ENCODE results near the gene CCL16.

DNA sequence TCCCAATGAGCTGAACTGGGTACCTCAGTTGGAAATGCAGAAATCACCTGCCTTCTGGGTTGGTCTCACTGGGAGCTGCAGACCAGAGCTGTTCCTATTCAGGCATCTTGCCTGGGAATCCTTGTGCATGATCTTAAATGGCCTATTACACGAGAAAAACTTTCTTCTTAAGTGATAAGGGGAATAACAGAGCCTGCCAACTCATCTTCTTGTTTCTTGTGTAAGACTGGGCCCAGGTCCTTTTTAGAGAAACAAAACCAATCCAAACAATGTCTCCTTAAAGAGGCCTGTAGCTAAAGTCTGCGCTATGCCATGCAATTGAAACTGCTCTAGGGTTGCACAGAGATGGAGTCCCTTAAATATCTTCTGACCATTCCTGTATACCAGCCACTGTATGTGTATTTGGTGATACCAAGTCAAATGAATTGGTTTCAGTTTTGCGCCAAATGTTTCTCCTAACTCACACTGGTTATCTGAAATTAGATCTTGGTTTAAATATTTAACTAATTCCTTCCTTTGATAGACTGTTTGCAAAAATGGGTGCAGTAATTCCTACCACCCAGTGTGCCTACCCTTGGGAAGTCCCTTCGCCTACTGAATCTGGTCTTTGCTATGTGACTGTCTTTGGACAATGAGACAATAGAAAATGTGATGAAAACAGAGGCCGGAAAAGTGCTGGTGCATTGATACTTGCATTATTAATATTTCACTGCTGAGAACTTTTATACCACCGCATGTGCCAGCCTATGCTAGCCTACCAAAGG lies 43.0 kb upstream of the CCL16 start:
- no peak for TF ChIP-seq CTCF (conservative IDR thresholded peaks at IDR 0.05; ENCODE audit: low read depth in 2 of 2)
- TF ChIP-seq EZH2phosphoT487 (IDR thresholded peaks at IDR 0.05; ENCODE audit: unreplicated experiment): no peak
- TF ChIP-seq POLR2AphosphoS5 (IDR thresholded peaks at IDR 0.05; ENCODE audit: low read depth): no peak
- TF ChIP-seq JUNB (IDR thresholded peaks at IDR 0.05; ENCODE audit: unreplicated experiment): no peak
- TF ChIP-seq EZH2 (IDR thresholded peaks at IDR 0.05; ENCODE audit: low read depth, unreplicated experiment): no peak
- no peak for TF ChIP-seq CREB1 (CRISPR knock-in tag; IDR thresholded peaks at IDR 0.05; ENCODE audit: low read depth)
- no peak for TF ChIP-seq ZNF331 (CRISPR knock-in tag; IDR thresholded peaks at IDR 0.05; ENCODE audit: low read depth)
- TF ChIP-seq, protein P1, sequence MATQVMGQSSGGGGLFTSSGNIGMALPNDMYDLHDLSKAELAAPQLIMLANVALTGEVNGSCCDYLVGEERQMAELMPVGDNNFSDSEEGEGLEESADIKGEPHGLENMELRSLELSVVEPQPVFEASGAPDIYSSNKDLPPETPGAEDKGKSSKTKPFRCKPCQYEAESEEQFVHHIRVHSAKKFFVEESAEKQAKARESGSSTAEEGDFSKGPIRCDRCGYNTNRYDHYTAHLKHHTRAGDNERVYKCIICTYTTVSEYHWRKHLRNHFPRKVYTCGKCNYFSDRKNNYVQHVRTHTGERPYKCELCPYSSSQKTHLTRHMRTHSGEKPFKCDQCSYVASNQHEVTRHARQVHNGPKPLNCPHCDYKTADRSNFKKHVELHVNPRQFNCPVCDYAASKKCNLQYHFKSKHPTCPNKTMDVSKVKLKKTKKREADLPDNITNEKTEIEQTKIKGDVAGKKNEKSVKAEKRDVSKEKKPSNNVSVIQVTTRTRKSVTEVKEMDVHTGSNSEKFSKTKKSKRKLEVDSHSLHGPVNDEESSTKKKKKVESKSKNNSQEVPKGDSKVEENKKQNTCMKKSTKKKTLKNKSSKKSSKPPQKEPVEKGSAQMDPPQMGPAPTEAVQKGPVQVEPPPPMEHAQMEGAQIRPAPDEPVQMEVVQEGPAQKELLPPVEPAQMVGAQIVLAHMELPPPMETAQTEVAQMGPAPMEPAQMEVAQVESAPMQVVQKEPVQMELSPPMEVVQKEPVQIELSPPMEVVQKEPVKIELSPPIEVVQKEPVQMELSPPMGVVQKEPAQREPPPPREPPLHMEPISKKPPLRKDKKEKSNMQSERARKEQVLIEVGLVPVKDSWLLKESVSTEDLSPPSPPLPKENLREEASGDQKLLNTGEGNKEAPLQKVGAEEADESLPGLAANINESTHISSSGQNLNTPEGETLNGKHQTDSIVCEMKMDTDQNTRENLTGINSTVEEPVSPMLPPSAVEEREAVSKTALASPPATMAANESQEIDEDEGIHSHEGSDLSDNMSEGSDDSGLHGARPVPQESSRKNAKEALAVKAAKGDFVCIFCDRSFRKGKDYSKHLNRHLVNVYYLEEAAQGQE (IDR thresholded peaks at IDR 0.05; ENCODE audit: unreplicated experiment): no peak
- no peak for TF ChIP-seq STAT1 (IDR thresholded peaks at IDR 0.05; ENCODE audit: unreplicated experiment)
